Hematopoietic multipotent progenitor cell treated with erythropoietin and hydrocortisone succinate and interleukin-3 and kit ligand, for 8 days (in vitro differentiated cells): ENCODE measurements around the gene TSPAN32.

Source experiments
- DNase-seq: peaks from one replicate; pipeline ENCODE4 v3.0.0-alpha.2; 2015

The TSPAN32 gene

GRCh38 chr11:2290351-2290841, 11.4 kb upstream of the TSPAN32 start:
- DNase-seq = no peak

- DNase-seq = no peak
Measured at GRCh38 chr11:2293531-2293971, 8.3 kb upstream of the TSPAN32 start.

- DNase-seq = peak; percentile 31
Measured at GRCh38 chr11:2293984-2294925, 7.6 kb upstream of the TSPAN32 start.

- DNase-seq = no peak
Measured at GRCh38 chr11:2294926-2295290, 6.9 kb upstream of the TSPAN32 start.

GRCh38 chr11:2295971-2296912, 5.6 kb upstream of the TSPAN32 start:
- no peak for DNase-seq

- DNase-seq = no peak
Measured at GRCh38 chr11:2296913-2297622, 4.7 kb upstream of the TSPAN32 start.

DNA sequence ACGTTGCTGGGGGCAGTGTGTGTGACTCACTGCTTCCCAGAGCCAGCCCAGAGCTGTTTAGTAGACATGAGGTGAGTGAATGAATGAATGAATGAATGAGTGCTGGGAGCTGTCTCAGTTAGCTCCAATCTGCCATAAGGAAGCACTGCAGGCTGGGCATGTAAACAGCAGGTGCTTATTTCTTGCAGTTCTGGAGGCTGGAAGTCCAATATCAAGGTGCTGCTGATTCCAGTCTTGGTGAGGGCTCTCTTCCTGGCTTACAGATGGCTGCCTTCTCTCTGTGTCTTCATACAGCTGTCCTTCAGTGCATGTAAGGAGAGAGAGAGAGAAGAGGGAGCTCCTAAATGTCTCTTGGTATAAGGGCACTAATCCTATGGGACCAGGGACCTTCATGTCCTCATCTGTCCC, 4.2 kb upstream of the TSPAN32 start:
- no peak for DNase-seq

DNA sequence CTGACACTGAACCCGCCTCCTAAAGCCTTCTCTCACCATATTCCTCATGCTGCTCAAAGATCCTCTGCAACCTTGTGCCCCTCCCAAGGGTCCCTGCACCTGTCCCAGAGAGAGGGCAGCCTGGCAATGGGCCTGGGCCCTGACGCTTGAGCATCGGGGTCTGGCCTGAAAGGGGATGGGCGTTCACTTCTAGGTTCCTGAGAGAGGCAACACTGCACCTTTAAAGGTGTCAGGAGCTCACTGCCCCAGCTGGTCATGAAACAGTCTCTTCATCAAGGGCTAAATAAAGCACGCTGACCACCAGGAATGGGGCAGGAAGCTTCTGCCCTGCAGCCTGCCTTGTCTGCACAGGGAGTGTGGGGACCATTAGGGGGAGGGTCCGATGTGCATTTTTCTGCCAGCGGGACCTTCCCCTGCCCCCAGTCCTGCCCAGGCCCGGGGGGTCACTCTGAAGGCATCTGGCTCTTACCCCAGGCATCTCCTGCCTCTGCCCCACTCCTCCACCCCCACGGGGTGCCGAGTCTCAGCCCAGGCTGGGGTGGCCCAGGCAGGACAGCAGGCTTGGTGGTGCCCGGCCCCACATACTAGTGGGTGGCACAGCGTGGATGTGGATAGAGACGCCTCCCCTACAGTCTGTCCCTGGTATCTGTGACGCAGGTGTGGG, 3.5 kb upstream of the TSPAN32 start:
- DNase-seq = no peak

- DNase-seq = no peak
Measured at GRCh38 chr11:2298795-2299761, 2.7 kb upstream of the TSPAN32 start.

DNA sequence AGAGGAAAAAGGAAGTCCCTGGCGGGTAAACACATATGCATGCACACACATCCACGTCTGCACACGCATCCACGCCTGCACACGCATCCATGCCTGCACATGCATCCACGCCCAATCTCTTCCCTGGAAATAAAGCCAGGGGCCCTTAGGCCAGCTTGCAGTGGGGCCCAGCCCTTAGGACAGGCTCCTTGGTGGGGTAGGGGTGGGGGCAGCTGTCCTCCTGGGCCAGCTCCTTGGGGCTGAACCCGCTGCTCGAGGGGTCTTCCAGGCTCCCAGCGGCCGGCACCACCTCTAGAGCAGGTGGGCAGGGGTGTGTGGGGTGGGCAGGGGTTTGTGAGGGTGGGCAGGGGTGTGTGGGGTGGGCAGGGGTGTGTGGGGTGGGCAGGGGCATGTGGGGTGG, 2.0 kb upstream of the TSPAN32 start:
- no peak for DNase-seq

- DNase-seq = peak; percentile 19
Measured at GRCh38 chr11:2300290-2300935, 1.4 kb upstream of the TSPAN32 start.

- peak; percentile 20 for DNase-seq
Measured at GRCh38 chr11:2300936-2301630, 730 bp upstream of the TSPAN32 start.

DNA sequence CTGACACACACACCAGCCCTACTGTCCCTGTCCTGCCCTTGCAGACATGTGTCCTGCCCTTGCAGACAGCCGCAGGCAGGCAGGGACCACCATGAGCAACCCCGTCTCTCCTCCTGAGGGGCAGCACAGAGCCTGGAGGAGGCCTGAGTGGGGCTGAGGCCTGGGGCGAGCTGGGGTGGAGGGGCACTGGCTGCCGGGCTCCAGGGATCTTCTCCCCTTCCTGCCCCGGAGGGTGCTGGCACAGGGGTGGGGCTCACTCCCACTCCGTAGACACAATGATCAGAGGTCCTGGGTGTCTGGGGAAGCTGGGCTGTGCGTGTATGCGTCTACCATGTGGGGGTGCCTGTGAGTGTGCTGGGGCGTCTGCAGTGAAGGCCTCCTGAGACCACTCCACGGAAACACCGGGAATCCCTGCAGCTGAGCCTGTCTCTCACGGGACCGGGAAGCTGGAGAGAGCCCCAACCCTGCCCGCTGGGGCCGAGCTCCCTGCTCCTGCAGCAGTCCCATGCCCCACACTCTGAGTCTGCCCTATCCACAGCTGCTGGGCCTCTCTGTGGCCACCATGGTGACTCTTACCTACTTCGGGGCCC, 588 bp downstream of the TSPAN32 start:
- peak; percentile 83 for DNase-seq

- DNase-seq = peak; percentile 74
Measured at GRCh38 chr11:2302896-2303626, 1.2 kb downstream of the TSPAN32 start.

- DNase-seq = peak; percentile 93
Measured at GRCh38 chr11:2303627-2304505, 2.1 kb downstream of the TSPAN32 start.

GRCh38 chr11:2304506-2305139, 2.8 kb downstream of the TSPAN32 start:
- DNase-seq = peak; percentile 31
